HEK293 (cell line): ENCODE data around the gene TMEM184C.

ENCODE experiments used
- CTCF ChIA-PET: fragments of 350-600 bp; formaldehyde crosslinking; extraction: SDS; loops from one replicate; lab custom pipeline; 2021; ENCODE audit warnings: antibody characterized with exemption; lab: Yijun Ruan, JAX
- POLR2A ChIA-PET: fragments of 300-600 bp; formaldehyde crosslinking; extraction: SDS; loops from one replicate; lab custom pipeline; 2020; ENCODE audit warnings: antibody characterized with exemption, inconsistent platforms; lab: Yijun Ruan, JAX
- H3K27ac ChIP-seq: fragments of 200-500 bp; sonication (Bioruptor generic); 2 replicates; pipeline ENCODE4 v1.5.1; 2014; ENCODE audit warnings: low read depth, low read length, control low read depth, inconsistent platforms; ENCODE audit errors: extremely low read depth
- H3K36me3 ChIP-seq, 2 experiments: fragments of 200-500 bp in 1 of 2; sonication (Bioruptor generic) in 1 of 2; 1 replicate in 1 of 2; 2 replicates in 1 of 2; pipeline ENCODE4 v1.5.1; 2014 to 2017; ENCODE audit warnings: inconsistent platforms in 2 of 2, low read length in 2 of 2; ENCODE audit not compliant: control insufficient read depth in 2 of 2, insufficient read depth in 1 of 2
- H3K4me1 ChIP-seq: fragments of 200-500 bp; sonication (Bioruptor generic); 2 replicates; pipeline ENCODE4 v1.5.1; 2014; ENCODE audit warnings: mild to moderate bottlenecking, low read length, inconsistent platforms; ENCODE audit not compliant: control insufficient read depth, insufficient read depth
- H3K4me3 ChIP-seq: 2 replicates; pipeline ENCODE4 v1.5.1; 2011; ENCODE audit warnings: low read depth, mild to moderate bottlenecking, control low read depth, low read length, moderate library complexity
- H3K9me3 ChIP-seq: fragments of 200-500 bp; sonication (Bioruptor generic); 2 replicates; pipeline ENCODE4 v1.5.1; 2014; ENCODE audit warnings: low read depth, low read length, inconsistent platforms; ENCODE audit not compliant: control insufficient read depth, insufficient read depth
- ATF2 ChIP-seq: fragments of 450-650 bp; formaldehyde crosslinking; IDR thresholded peaks from 2 replicates; pipeline ENCODE4 v1.5.1; 2016; ENCODE audit warnings: missing biosample characterization, missing genetic modification characterization, low read depth
- GFI1B ChIP-seq: fragments of 450-650 bp; formaldehyde crosslinking; IDR thresholded peaks from 2 replicates; pipeline ENCODE4 v1.5.1; 2016; ENCODE audit warnings: missing biosample characterization, missing genetic modification characterization
- IKZF3 ChIP-seq: fragments of 450-650 bp; IDR thresholded peaks from 2 replicates; pipeline ENCODE4 v1.5.0; 2018; ENCODE audit warnings: missing biosample characterization, mild to moderate bottlenecking, missing genetic modification characterization, moderate library complexity
- KLF10 ChIP-seq: fragments of 450-650 bp; IDR thresholded peaks from 2 replicates; pipeline ENCODE4 v1.5.1; 2018; ENCODE audit warnings: missing biosample characterization, mild to moderate bottlenecking, missing genetic modification characterization
- PRDM6 ChIP-seq: fragments of 450-650 bp; formaldehyde crosslinking; IDR thresholded peaks from 2 replicates; pipeline ENCODE4 v1.5.1; 2017; ENCODE audit warnings: missing biosample characterization, missing genetic modification characterization
- SCRT2 ChIP-seq: fragments of 450-650 bp; formaldehyde crosslinking; IDR thresholded peaks from 2 replicates; pipeline ENCODE4 v1.5.1; 2016; ENCODE audit warnings: missing biosample characterization, missing genetic modification characterization
- SP7 ChIP-seq: fragments of 450-650 bp; formaldehyde crosslinking; IDR thresholded peaks from 2 replicates; pipeline ENCODE4 v1.5.1; 2016; ENCODE audit warnings: missing biosample characterization, missing genetic modification characterization
- ZBTB44 ChIP-seq: fragments of 450-650 bp; IDR thresholded peaks from 2 replicates; pipeline ENCODE4 v1.5.1; 2018; ENCODE audit warnings: missing biosample characterization, mild to moderate bottlenecking, missing genetic modification characterization
- ZNF114 ChIP-seq: fragments of 450-650 bp; formaldehyde crosslinking; IDR thresholded peaks from 2 replicates; pipeline ENCODE4 v1.5.0; 2017; ENCODE audit warnings: missing biosample characterization, missing genetic modification characterization
- ZNF148 ChIP-seq: fragments of 450-650 bp; formaldehyde crosslinking; IDR thresholded peaks from 2 replicates; pipeline ENCODE4 v1.5.0; 2017; ENCODE audit warnings: missing biosample characterization, missing genetic modification characterization, borderline replicate concordance
- ZNF157 ChIP-seq: fragments of 450-650 bp; formaldehyde crosslinking; IDR thresholded peaks from 2 replicates; pipeline ENCODE4 v1.5.1; 2016; ENCODE audit warnings: missing biosample characterization, missing genetic modification characterization
- ZNF175 ChIP-seq: fragments of 450-650 bp; formaldehyde crosslinking; IDR thresholded peaks from 2 replicates; pipeline ENCODE4 v1.5.1; 2016; ENCODE audit warnings: missing biosample characterization, missing genetic modification characterization
- ZNF26 ChIP-seq: fragments of 450-650 bp; formaldehyde crosslinking; IDR thresholded peaks from 2 replicates; pipeline ENCODE4 v1.5.1; 2016; ENCODE audit warnings: missing biosample characterization, missing genetic modification characterization
- ZNF404 ChIP-seq: fragments of 450-650 bp; formaldehyde crosslinking; IDR thresholded peaks from 2 replicates; pipeline ENCODE4 v1.5.1; 2017; ENCODE audit warnings: missing biosample characterization, missing genetic modification characterization
- ZNF530 ChIP-seq: fragments of 450-650 bp; formaldehyde crosslinking; IDR thresholded peaks from 2 replicates; pipeline ENCODE4 v1.5.1; 2016; ENCODE audit warnings: low read depth, missing biosample characterization, missing genetic modification characterization
- ZNF549 ChIP-seq: fragments of 450-650 bp; IDR thresholded peaks from 2 replicates; pipeline ENCODE4 v1.5.1; 2018; ENCODE audit warnings: missing biosample characterization, missing genetic modification characterization, mild to moderate bottlenecking, inconsistent platforms, moderate library complexity
- ZNF561 ChIP-seq: fragments of 450-650 bp; IDR thresholded peaks from 2 replicates; pipeline ENCODE4 v1.5.1; 2018; ENCODE audit warnings: missing biosample characterization, missing genetic modification characterization, borderline replicate concordance
- ZNF639 ChIP-seq: fragments of 450-650 bp; formaldehyde crosslinking; IDR thresholded peaks from 2 replicates; pipeline ENCODE4 v1.5.1; 2016; ENCODE audit warnings: missing biosample characterization, missing genetic modification characterization

The TMEM184C gene

GRCh38 chr4:147610686-147611085 is 6.5 kb upstream of the TMEM184C start:
- no peak overlapping the region for H3K4me3 ChIP-seq
- TF ChIP-seq ZNF157 (tag by site-specific recombination): no peak
- TF ChIP-seq, all 188 proteins: peak for 0
- Histone ChIP-seq H3K36me3 (no peaks in the 10 kb centered on the region), H3K27ac (no peak overlapping the region), H3K9me3 (no peaks in the 10 kb centered on the region), H3K4me1 (no peaks in the 10 kb centered on the region)
- POLR2A ChIA-PET: no interaction called here
- CTCF ChIA-PET: no interaction called here

- Histone ChIP-seq H3K9me3 (no peaks in the 10 kb centered on the region), H3K27ac (no peak overlapping the region)
- 0 out of 2 replicates have a peak, but pooled peaks have one; percentile 12 for TF ChIP-seq ZNF561
- TF ChIP-seq SP7 (tag by site-specific recombination): peak; percentile 16; the same call in 1 of the 2 replicates
- TF ChIP-seq IKZF3 (tag by site-specific recombination): 0 out of 2 replicates have a peak, but pooled peaks have one; percentile 23
- no peak for TF ChIP-seq ZBTB44
- TF ChIP-seq, all 188 proteins: peak for 3
- H3K36me3 ChIP-seq: peaks cover 0 to 6% of the 10 kb centered on the region in 2 experiments; a peak in 2 of 3 replicates
- ChIA-PET POLR2A (interaction anchor here (0.5 to 1.9 kb wide), 8 partner anchors 13 to 366 kb away, joined by 3 to 19 read pairs (median 6); partner anchors contain the start of genes ARHGAP10 and PRMT9), CTCF (interaction anchor here (0.6 to 2.8 kb wide), 7 partner anchors 9 to 518 kb away, joined by 3 to 19 read pairs (median 4); no protein-coding TSS in a partner anchor)
- peaks cover 3% of the 10 kb centered on the region; the same call in 1 of the 2 replicates for H3K4me1 ChIP-seq
- peak overlapping the region; percentile 65 for H3K4me3 ChIP-seq
These were observed 386 bp upstream of the TMEM184C start for GRCh38 chr4:147616849-147617172.

GRCh38 chr4:147617841-147618691 is 869 bp downstream of the TMEM184C start:
- Histone ChIP-seq H3K36me3 (peaks cover 0 to 11% of the 10 kb centered on the region in 2 experiments; a peak in 2 of 3 replicates), H3K4me3 (peak overlapping the region; percentile 65), H3K4me1 (peaks cover 3% of the 10 kb centered on the region; the same call in 1 of the 2 replicates), H3K9me3 (no peaks in the 10 kb centered on the region), H3K27ac (peak overlapping the region; percentile 67)
- POLR2A ChIA-PET: interaction anchor here (1.1 to 1.9 kb wide), 5 partner anchors 18 to 115 kb away, joined by 4 to 19 read pairs (median 9); partner anchors contain the start of genes ARHGAP10 and PRMT9
- CTCF ChIA-PET: interaction anchor here (0.6 to 2.8 kb wide), 3 partner anchors 9 to 249 kb away, joined by 3 to 19 read pairs (median 4); no protein-coding TSS in a partner anchor
- no peak for TF ChIP-seq ZNF26 (tag by site-specific recombination)
- no peak for TF ChIP-seq KLF10 (tag by site-specific recombination)
- no peak for TF ChIP-seq ZNF639 (tag by site-specific recombination)
- no peak for TF ChIP-seq ZNF148 (tag by site-specific recombination)
- TF ChIP-seq ZNF549 (tag by site-specific recombination): no peak
- TF ChIP-seq ZNF404 (tag by site-specific recombination): no peak
- peak; percentile 63; the same call in 1 of the 2 replicates for TF ChIP-seq SCRT2 (tag by site-specific recombination)
- TF ChIP-seq ZNF114 (tag by site-specific recombination): no peak
- peak; percentile 64 for TF ChIP-seq PRDM6 (tag by site-specific recombination)
- TF ChIP-seq ZNF175 (tag by site-specific recombination): no peak
- no peak for TF ChIP-seq ZNF530 (tag by site-specific recombination)
- no peak for TF ChIP-seq GFI1B (tag by site-specific recombination)
- TF ChIP-seq ATF2 (tag by site-specific recombination): no peak
